K562 (cell line): ENCODE results near the gene JPH4. TPM values are rescaled to one million over a fixed set of nuclear protein-coding genes. Genes with fewer than 3 reads are reported as not detected.

Experiments used
- ATAC-seq: fragments of 200-7000 bp; cut with Tn5 transposase; 3 replicates; pipeline ENCODE4 v1.9.1; 2020; ENCODE audit warnings: moderate library complexity
- BruUV-seq: library from RNA; stranded (reverse); fragments of 400-500 nt; replicated peaks from 2 replicates; lab custom pipeline; 2021; lab: Mats Ljungman, UMichigan
- CTCF ChIA-PET: fragments of 300-600 bp; formaldehyde crosslinking; extraction: SDS; loops from one replicate; lab custom pipeline; 2021; ENCODE audit warnings: low intra/inter-chr PET ratio; lab: Yijun Ruan, JAX
- POLR2A ChIA-PET: fragments of 300-600, 350-650 bp; sonication (Branson Sonifier 250); formaldehyde crosslinking; extraction: SDS; loops from one replicate; lab custom pipeline; 2021; ENCODE audit warnings: antibody characterized with exemption, inconsistent platforms; lab: Yijun Ruan, JAX
- DNase-seq, 4 experiments: peaks; one replicate each; pipeline versions ENCODE4 v3.0.0 to v3.0.0-alpha.2; 2011 to 2018; ENCODE audit warnings: low spot score in 3 of 4, mixed read lengths in 3 of 4; ENCODE audit errors: extremely low read depth in 1 of 4
- FAIRE-seq: peaks from 2 replicates; lab custom pipeline; 2011; peaks lifted over from hg19 to GRCh38; lab: Jason Lieb, UNC
- H2AFZ ChIP-seq: 2 replicates; pipeline ENCODE4 v1.6.0; 2011; ENCODE audit warnings: low read depth, low read length, control low read depth, inconsistent platforms
- H3K27ac ChIP-seq: fragments of 200-600 bp; 3 replicates; pipeline ENCODE4 v1.8.0; 2011; ENCODE audit warnings: low read depth, mild to moderate bottlenecking, control low read depth, inconsistent platforms, low read length, moderate library complexity, mixed read lengths; ENCODE audit errors: extremely low read depth
- H3K27me3 ChIP-seq, 2 experiments: fragments of 300-600 bp in 1 of 2; 2 replicates in 1 of 2; 3 replicates in 1 of 2; pipeline versions ENCODE4 v1.6.0 to v1.8.0; 2011; ENCODE audit warnings: inconsistent platforms in 2 of 2, low read length in 2 of 2, mild to moderate bottlenecking in 1 of 2, mixed read lengths in 1 of 2, moderate library complexity in 1 of 2; ENCODE audit not compliant: control insufficient read depth in 2 of 2, insufficient read depth in 2 of 2
- H3K36me3 ChIP-seq: fragments of 300-600 bp; 3 replicates; pipeline ENCODE4 v1.8.0; 2011; ENCODE audit warnings: mild to moderate bottlenecking, low read length, inconsistent platforms; ENCODE audit not compliant: control insufficient read depth, insufficient read depth
- H3K4me1 ChIP-seq, 2 experiments: fragments of 200-600 bp in 1 of 2; replicated peaks in 1 of 2; 2 replicates in 1 of 2; 3 replicates in 1 of 2; pipeline versions ENCODE4 v1.5.1 to v1.8.0; 2011; ENCODE audit warnings: inconsistent platforms in 2 of 2, low read length in 2 of 2, mild to moderate bottlenecking in 1 of 2, mixed read lengths in 1 of 2, moderate library complexity in 1 of 2; ENCODE audit not compliant: control insufficient read depth in 2 of 2, insufficient read depth in 2 of 2
- H3K4me2 ChIP-seq: 2 replicates; pipeline ENCODE4 v1.6.1; 2011; ENCODE audit warnings: low read length, control low read depth, inconsistent platforms, mixed read lengths; ENCODE audit not compliant: insufficient read depth
- H3K4me3 ChIP-seq: fragments of 200-600 bp; sonication (generic), shearing (Covaris generic); 2 replicates; pipeline ENCODE4 v1.5.1; 2016; ENCODE audit warnings: control low read depth, inconsistent platforms
- H3K79me2 ChIP-seq: fragments of 200-600 bp; 3 replicates; pipeline ENCODE4 v1.8.0; 2011; ENCODE audit warnings: low read length, inconsistent platforms; ENCODE audit not compliant: control insufficient read depth, insufficient read depth
- H3K9ac ChIP-seq, 2 experiments: 2 replicates each; pipeline versions ENCODE4 v1.6.0 to v1.6.1; 2011; ENCODE audit warnings: low read depth in 2 of 2, low read length in 2 of 2, control low read depth in 1 of 2, inconsistent platforms in 1 of 2, mild to moderate bottlenecking in 1 of 2, mixed read lengths in 1 of 2; ENCODE audit not compliant: insufficient read depth in 1 of 2
- H3K9me1 ChIP-seq: one replicate; pipeline ENCODE4 v1.6.0; 2011; ENCODE audit warnings: inconsistent platforms, mild to moderate bottlenecking, low read length, moderate library complexity; ENCODE audit not compliant: control insufficient read depth, insufficient read depth
- H3K9me3 ChIP-seq: replicated peaks from 2 replicates; pipeline ENCODE4 v1.5.1; 2011; ENCODE audit warnings: low read depth, low read length, inconsistent platforms; ENCODE audit not compliant: control insufficient read depth, insufficient read depth
- H4K20me1 ChIP-seq: replicated peaks from 2 replicates; pipeline ENCODE4 v1.6.1; 2011; ENCODE audit warnings: low read length, inconsistent platforms, mixed read lengths; ENCODE audit not compliant: control insufficient read depth, insufficient read depth
- BCOR ChIP-seq: fragments of 450-650 bp; IDR thresholded peaks from 2 replicates; pipeline ENCODE4 v1.6.1; 2016
- CREM ChIP-seq: IDR thresholded peaks from 2 replicates; pipeline ENCODE4 v1.6.1; 2014; ENCODE audit warnings: antibody characterized with exemption, low read depth
- EGR1 ChIP-seq: fragments of 450-650 bp; conservative IDR thresholded peaks from 2 replicates; pipeline ENCODE4 v1.6.1; 2017; ENCODE audit warnings: mild to moderate bottlenecking
- JUND ChIP-seq, 2 experiments: IDR thresholded peaks; 2 replicates in 1 of 2; 3 replicates in 1 of 2; pipeline ENCODE4 v1.6.1; 2011; ENCODE audit warnings: borderline replicate concordance in 2 of 2, low read depth in 2 of 2, low read length in 2 of 2, improper control_type of control experiment in 1 of 2, missing biosample characterization in 1 of 2, missing genetic modification characterization in 1 of 2, missing genetic modification reagents in 1 of 2
- MEF2A ChIP-seq: IDR thresholded peaks from 2 replicates; pipeline ENCODE4 v1.6.1; 2011; ENCODE audit warnings: low read depth, mild to moderate bottlenecking, low read length, moderate library complexity; ENCODE audit not compliant: control insufficient read depth
- MEF2D ChIP-seq: conservative IDR thresholded peaks from 2 replicates; pipeline ENCODE4 v1.6.1; 2016; ENCODE audit warnings: low read depth, missing genetic modification characterization, missing compliant biosample characterization
- NCOA4 ChIP-seq: fragments of 450-650 bp; IDR thresholded peaks from 2 replicates; pipeline ENCODE4 v1.6.1; 2018; ENCODE audit warnings: mild to moderate bottlenecking; ENCODE audit not compliant: partially characterized antibody
- WGBS: fragments of 100-300 bp; shearing (Covaris generic); methylation state at CpG from one replicate; pipeline ENCODE4 v1.1.6; 2016; ENCODE audit warnings: low coverage, mixed read lengths; ENCODE audit not compliant: insufficient coverage; ENCODE audit errors: missing lambda C conversion rate; 5-methylcytosine and 5-hydroxymethylcytosine counted together
- in situ Hi-C: fragments of 300-500 bp; cut with MboI; formaldehyde crosslinking; loops from 4 replicates; pipeline ENCODE4 v1.15.0; 2018; ENCODE audit warnings: inconsistent platforms, mixed read lengths
- intact Hi-C: fragments of 100-400 bp; cut with micrococcal nuclease; formaldehyde crosslinking; loops from 2 replicates; pipeline ENCODE4 v1.14.2; 2022
- polyA plus RNA-seq, 8 experiments: library from polyadenylated mRNA; depleted of rRNA in 4 of 8; stranded (reverse) in 5 of 8; unstranded in 3 of 8; fragments of >200 nt; fragmentation: Nextera tagmentation in 2 of 8; fragmentation: Illumina TruSeq in 1 of 8; extraction: Ambion mirVana in 2 of 8; extraction: Trizol in 1 of 8; gene quantifications; 2 replicates each; pipeline versions ENCODE4 v1.2.1 to v1.2.3, GENCODE V29; 2011 to 2014; ENCODE audit warnings: inconsistent platforms in 1 of 8, missing spikeins in 1 of 8
- total RNA-seq, 7 experiments: library from RNA; depleted of rRNA in 6 of 7; stranded (reverse); fragments of >200 nt in 6 of 7; fragmentation: Illumina TruSeq in 2 of 7; extraction: Trizol in 2 of 7; gene quantifications; 2 replicates each; pipeline versions ENCODE4 v1.2.1 to v1.2.3, GENCODE V29; 2011 to 2021; ENCODE audit warnings: low replicate concordance in 1 of 7
- TF ChIP-seq, protein P1 (sequence below): fragments of 150-350 bp; conservative IDR thresholded peaks from 2 replicates; pipeline ENCODE4 v1.6.1; 2014; ENCODE audit warnings: low read length
- TF ChIP-seq, protein P2 (sequence below): fragments of 250-450 bp; sonication (Bioruptor Pico); IDR thresholded peaks from 2 replicates; pipeline ENCODE4 v1.5.0; 2021; ENCODE audit warnings: mild to moderate bottlenecking, borderline replicate concordance
- TF ChIP-seq, protein P3 (sequence below), 2 experiments: fragments of 450-650 bp in 1 of 2; sonication (generic) in 1 of 2; formaldehyde crosslinking in 1 of 2; IDR thresholded peaks in 1 of 2; conservative IDR thresholded peaks in 1 of 2; 2 replicates each; pipeline versions ENCODE4 v1.6.1 to v1.8.1; 2016 to 2023; ENCODE audit warnings: mild to moderate bottlenecking in 2 of 2, moderate library complexity in 2 of 2, inconsistent platforms in 1 of 2, missing genetic modification reagents in 1 of 2

Gene JPH4
- total and polyA plus RNA-seq, 9 of the 15 experiments (the other 6 are each of a cell fraction or from before 2014, with no cell fraction given): 0.04 to 0.13 (median 0.06) TPM; not detected in 5

DNA sequence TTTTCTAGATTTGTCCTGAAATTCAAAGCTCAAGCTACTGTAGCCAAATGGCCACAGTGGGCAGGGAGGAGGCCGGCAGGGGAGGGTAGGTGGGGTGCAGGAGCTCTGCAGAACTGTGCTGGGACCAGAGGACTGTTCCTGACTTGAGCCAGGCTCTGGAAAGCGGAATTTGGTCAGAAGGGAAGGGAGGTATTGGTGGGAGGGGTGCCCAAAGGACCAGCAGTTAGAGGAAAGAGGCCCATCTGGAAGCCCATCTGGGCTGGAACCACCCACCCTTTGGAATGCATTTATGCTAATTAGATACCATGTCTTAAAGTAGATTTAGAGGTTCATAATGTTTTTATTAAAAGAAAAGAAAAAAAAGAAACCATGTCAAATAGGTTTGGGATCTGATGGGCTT lies 24.5 kb upstream of the JPH4 start (continued):
- TF ChIP-seq, protein P1, sequence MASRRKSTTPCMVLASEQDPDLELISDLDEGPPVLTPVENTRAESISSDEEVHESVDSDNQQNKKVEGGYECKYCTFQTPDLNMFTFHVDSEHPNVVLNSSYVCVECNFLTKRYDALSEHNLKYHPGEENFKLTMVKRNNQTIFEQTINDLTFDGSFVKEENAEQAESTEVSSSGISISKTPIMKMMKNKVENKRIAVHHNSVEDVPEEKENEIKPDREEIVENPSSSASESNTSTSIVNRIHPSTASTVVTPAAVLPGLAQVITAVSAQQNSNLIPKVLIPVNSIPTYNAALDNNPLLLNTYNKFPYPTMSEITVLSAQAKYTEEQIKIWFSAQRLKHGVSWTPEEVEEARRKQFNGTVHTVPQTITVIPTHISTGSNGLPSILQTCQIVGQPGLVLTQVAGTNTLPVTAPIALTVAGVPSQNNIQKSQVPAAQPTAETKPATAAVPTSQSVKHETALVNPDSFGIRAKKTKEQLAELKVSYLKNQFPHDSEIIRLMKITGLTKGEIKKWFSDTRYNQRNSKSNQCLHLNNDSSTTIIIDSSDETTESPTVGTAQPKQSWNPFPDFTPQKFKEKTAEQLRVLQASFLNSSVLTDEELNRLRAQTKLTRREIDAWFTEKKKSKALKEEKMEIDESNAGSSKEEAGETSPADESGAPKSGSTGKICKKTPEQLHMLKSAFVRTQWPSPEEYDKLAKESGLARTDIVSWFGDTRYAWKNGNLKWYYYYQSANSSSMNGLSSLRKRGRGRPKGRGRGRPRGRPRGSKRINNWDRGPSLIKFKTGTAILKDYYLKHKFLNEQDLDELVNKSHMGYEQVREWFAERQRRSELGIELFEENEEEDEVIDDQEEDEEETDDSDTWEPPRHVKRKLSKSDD: no peak
- TF ChIP-seq, protein P2, sequence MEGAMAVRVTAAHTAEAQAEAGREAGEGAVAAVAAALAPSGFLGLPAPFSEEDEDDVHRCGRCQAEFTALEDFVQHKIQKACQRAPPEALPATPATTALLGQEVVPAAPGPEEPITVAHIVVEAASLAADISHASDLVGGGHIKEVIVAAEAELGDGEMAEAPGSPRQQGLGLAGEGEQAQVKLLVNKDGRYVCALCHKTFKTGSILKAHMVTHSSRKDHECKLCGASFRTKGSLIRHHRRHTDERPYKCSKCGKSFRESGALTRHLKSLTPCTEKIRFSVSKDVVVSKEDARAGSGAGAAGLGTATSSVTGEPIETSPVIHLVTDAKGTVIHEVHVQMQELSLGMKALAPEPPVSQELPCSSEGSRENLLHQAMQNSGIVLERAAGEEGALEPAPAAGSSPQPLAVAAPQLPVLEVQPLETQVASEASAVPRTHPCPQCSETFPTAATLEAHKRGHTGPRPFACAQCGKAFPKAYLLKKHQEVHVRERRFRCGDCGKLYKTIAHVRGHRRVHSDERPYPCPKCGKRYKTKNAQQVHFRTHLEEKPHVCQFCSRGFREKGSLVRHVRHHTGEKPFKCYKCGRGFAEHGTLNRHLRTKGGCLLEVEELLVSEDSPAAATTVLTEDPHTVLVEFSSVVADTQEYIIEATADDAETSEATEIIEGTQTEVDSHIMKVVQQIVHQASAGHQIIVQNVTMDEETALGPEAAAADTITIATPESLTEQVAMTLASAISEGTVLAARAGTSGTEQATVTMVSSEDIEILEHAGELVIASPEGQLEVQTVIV: no peak
- no peak for TF ChIP-seq BCOR

DNA sequence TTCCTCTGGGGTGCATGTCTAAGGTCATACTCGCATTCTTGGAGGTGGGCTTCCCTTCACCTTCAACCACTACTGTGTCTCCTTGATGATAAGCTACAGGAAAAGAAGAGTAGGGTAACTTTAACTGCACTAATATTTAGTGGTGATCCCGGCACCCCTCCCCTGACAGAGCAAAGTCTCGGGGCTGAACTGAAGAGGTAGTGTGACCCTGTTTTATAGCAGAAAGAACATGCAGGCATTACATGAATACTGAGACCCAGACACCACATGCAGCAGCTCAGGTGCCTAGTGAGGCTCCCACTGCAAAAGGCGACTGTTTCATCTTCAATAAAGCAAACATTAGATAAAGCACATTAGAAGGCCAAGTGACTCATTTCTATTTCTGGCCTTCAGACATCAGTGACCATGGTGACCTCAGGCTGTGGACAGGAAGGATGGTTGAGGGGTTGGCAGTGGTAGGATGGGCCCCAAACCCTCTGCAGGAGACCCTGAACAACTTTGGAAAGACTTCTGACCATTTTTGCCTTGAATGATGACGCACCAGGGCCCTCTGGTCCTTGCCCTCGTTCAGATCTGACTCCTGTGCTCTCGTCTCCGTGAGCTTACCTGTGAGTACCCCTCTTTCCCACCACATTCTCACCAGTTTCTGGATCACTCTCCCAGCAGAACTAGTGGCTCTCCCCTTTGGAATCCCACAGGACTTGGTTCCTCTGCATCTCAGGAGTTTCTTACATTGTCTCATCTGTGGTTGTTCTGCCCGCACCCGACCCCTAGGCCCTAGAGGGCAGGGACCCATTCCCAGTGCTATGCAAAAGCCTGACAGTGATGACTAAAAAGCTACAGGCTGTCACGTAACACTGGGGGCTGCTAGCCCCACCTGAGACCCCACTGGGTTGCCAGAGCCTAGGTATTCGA lies 23.8 kb upstream of the JPH4 start:
- Histone ChIP-seq H3K9ac (no peak overlapping the region), H3K4me3 (no peak overlapping the region), H3K79me2 (no peaks in the 10 kb centered on the region), H3K4me1 (no peaks in the 10 kb centered on the region; a peak in 1 of 5 replicates), H3K27ac (no peak overlapping the region), H3K4me2 (no peak overlapping the region), H4K20me1 (no peaks in the 10 kb centered on the region), H2AFZ (no peak overlapping the region), H3K27me3 (peaks cover 0 to 11% of the 10 kb centered on the region in 2 experiments; a peak in 2 of 5 replicates), H3K9me3 (no peaks in the 10 kb centered on the region), H3K9me1 (no peaks in the 10 kb centered on the region), H3K36me3 (no peaks in the 10 kb centered on the region)
- in situ Hi-C loops (no loop called here), intact Hi-C loops (no loop called here)
- ATAC-seq: no peak
- CTCF ChIA-PET: no interaction called here
- DNase-seq: no peak
- 0 out of 2 replicates have a peak, but pooled peaks have one; percentile 8 for TF ChIP-seq CREM
- no peak for TF ChIP-seq NCOA4
- TF ChIP-seq, protein P3, sequence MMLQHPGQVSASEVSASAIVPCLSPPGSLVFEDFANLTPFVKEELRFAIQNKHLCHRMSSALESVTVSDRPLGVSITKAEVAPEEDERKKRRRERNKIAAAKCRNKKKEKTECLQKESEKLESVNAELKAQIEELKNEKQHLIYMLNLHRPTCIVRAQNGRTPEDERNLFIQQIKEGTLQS (IDR thresholded peaks at IDR 0.05): peak; percentile 54; the same call in 1 of the 2 replicates
- TF ChIP-seq, protein P3 (CRISPR knock-in tag; conservative IDR thresholded peaks at IDR 0.05): no peak
- TF ChIP-seq MEF2D (tag): peak; percentile 42; the same call in 1 of the 2 replicates
- 0 out of 2 replicates have a peak, but pooled peaks have one; percentile 16 for TF ChIP-seq JUND (IDR thresholded peaks at IDR 0.05; ENCODE audit: borderline replicate concordance, low read depth, low read length)
- TF ChIP-seq JUND (tag; IDR thresholded peaks at IDR 0.05; ENCODE audit: borderline replicate concordance, low read depth, low read length): no peak
- TF ChIP-seq MEF2A: peak; percentile 85
- TF ChIP-seq EGR1: no peak
- BruUV-seq: no TSS peak
- POLR2A ChIA-PET: no interaction called here
- 5% methylated on average over 11 of the region's 12 CpGs for WGBS
- no peak for FAIRE-seq
